Fibroblast of lung (primary cell): ENCODE results near the gene CEP250.

ENCODE experiments used
- EZH2 ChIP-seq: IDR thresholded peaks from 2 replicates; pipeline ENCODE4 v1.5.1; 2012; ENCODE audit warnings: low read length, control low read depth, mild to moderate bottlenecking; ENCODE audit errors: missing control alignments
- TF ChIP-seq, protein P1 (sequence below), 2 donors: IDR thresholded peaks in 1 of 2; conservative IDR thresholded peaks in 1 of 2; 1 replicate in 1 of 2; 2 replicates in 1 of 2; pipeline ENCODE4 v1.5.1; 2011 to 2012; ENCODE audit warnings: low read length in 2 of 2, control low read depth in 1 of 2, inconsistent platforms in 1 of 2, low read depth in 1 of 2, mild to moderate bottlenecking in 1 of 2

DNA sequence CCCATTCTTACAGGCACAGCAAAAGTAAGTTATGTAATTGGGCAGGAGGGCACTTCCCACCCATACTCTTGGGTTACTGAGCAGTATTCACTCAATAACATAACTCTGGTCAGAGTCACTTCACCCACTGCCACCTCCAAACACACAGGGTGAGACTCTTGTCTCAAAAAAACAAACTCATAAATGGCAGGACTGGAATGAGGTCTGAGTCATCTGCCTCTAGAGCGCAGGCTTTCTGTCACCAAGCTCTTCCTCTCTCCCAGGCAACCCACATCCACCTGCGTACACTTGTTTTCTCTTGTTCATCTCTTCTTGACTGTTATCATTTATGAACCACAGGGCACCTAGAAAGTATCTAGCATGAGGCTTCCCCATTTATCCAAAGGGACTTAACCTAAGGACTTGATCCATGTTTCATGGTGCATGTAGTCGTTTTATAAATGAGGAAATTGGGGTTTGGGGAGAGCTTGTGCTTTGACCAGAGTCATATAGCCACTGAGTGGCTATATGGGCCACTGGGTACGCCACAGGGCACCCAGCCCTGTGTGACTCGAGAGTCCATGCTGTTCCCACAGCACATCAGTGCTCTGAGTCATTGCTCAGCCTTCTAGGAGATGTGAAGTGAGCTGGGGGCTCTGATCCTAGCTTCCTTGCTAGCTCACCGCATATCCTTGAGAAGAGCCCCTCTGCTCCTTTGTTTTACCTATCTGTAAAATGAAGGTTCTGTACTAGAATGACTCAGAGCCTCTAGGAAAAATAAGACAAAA lies 51.7 kb downstream of the CEP250 start:
- TF ChIP-seq, protein P1, sequence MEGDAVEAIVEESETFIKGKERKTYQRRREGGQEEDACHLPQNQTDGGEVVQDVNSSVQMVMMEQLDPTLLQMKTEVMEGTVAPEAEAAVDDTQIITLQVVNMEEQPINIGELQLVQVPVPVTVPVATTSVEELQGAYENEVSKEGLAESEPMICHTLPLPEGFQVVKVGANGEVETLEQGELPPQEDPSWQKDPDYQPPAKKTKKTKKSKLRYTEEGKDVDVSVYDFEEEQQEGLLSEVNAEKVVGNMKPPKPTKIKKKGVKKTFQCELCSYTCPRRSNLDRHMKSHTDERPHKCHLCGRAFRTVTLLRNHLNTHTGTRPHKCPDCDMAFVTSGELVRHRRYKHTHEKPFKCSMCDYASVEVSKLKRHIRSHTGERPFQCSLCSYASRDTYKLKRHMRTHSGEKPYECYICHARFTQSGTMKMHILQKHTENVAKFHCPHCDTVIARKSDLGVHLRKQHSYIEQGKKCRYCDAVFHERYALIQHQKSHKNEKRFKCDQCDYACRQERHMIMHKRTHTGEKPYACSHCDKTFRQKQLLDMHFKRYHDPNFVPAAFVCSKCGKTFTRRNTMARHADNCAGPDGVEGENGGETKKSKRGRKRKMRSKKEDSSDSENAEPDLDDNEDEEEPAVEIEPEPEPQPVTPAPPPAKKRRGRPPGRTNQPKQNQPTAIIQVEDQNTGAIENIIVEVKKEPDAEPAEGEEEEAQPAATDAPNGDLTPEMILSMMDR (conservative IDR thresholded peaks at IDR 0.05 in 1 of 2, IDR thresholded peaks at IDR 0.05 in 1 of 2; ENCODE audit: low read depth in 1 of 2, low read length in 2 of 2): no peak
- no peak for TF ChIP-seq EZH2
